Fibroblast of lung (primary cell): Measurements from ENCODE around the gene GRAP. TPM values are rescaled to one million over a fixed set of nuclear protein-coding genes. Genes with fewer than 3 reads are reported as not detected.

Experiments
- DNase-seq, 2 donors: peaks; one replicate each; pipeline versions ENCODE4 v3.0.0 to v3.0.0-alpha.2; 2010; ENCODE audit warnings: low read depth in 2 of 2
- H2AFZ ChIP-seq: 2 replicates; pipeline ENCODE4 v1.5.1; 2012; ENCODE audit warnings: low read length, control low read depth, inconsistent platforms
- H3K27ac ChIP-seq: 2 replicates; pipeline ENCODE4 v1.5.1; 2011; ENCODE audit warnings: low read length, control low read depth; ENCODE audit not compliant: insufficient read depth
- H3K27me3 ChIP-seq: 2 replicates; pipeline ENCODE4 v1.5.1; 2011; ENCODE audit warnings: mild to moderate bottlenecking, low read length; ENCODE audit not compliant: control insufficient read depth, insufficient read depth
- H3K36me3 ChIP-seq: 2 replicates; pipeline ENCODE4 v1.5.1; 2011; ENCODE audit warnings: low read length; ENCODE audit not compliant: control insufficient read depth, insufficient read depth
- H3K4me1 ChIP-seq: 2 replicates; pipeline ENCODE4 v1.5.1; 2011; ENCODE audit warnings: low read length; ENCODE audit not compliant: control insufficient read depth, insufficient read depth; ENCODE audit errors: extremely low read depth
- H3K4me2 ChIP-seq: 2 replicates; pipeline ENCODE4 v1.5.1; 2011; ENCODE audit warnings: low read length, control low read depth; ENCODE audit not compliant: insufficient read depth; ENCODE audit errors: extremely low read depth
- H3K4me3 ChIP-seq, 4 experiments: fragments of 200-600 bp in 1 of 4; sonication (generic) in 1 of 4; replicated peaks in 1 of 4; 2 replicates each; pipeline ENCODE4 v1.5.1; 2011 to 2016; ENCODE audit warnings: low read length in 4 of 4, low read depth in 3 of 4, mild to moderate bottlenecking in 3 of 4, control low read depth in 2 of 4, inconsistent platforms in 1 of 4, mixed read lengths in 1 of 4; ENCODE audit not compliant: insufficient read depth in 1 of 4; ENCODE audit errors: control extremely low read depth in 1 of 4
- H3K79me2 ChIP-seq: 2 replicates; pipeline ENCODE4 v1.5.1; 2012; ENCODE audit warnings: mild to moderate bottlenecking, low read length, inconsistent platforms; ENCODE audit not compliant: control insufficient read depth, insufficient read depth
- H3K9ac ChIP-seq: 2 replicates; pipeline ENCODE4 v1.5.1; 2011; ENCODE audit warnings: mild to moderate bottlenecking, low read length, control low read depth; ENCODE audit not compliant: insufficient read depth
- H3K9me3 ChIP-seq: 2 replicates; pipeline ENCODE4 v1.5.1; 2012; ENCODE audit warnings: low read depth, low read length; ENCODE audit not compliant: control insufficient read depth, insufficient read depth
- H4K20me1 ChIP-seq: 2 replicates; pipeline ENCODE4 v1.5.1; 2011; ENCODE audit warnings: low read length; ENCODE audit not compliant: control insufficient read depth, insufficient read depth; ENCODE audit errors: extremely low read depth
- CTCF ChIP-seq, 2 donors: IDR thresholded peaks in 1 of 2; conservative IDR thresholded peaks in 1 of 2; 1 replicate in 1 of 2; 2 replicates in 1 of 2; pipeline ENCODE4 v1.5.1; 2011 to 2012; ENCODE audit warnings: low read length in 2 of 2, control low read depth in 1 of 2, inconsistent platforms in 1 of 2, low read depth in 1 of 2, mild to moderate bottlenecking in 1 of 2
- EZH2 ChIP-seq: IDR thresholded peaks from 2 replicates; pipeline ENCODE4 v1.5.1; 2012; ENCODE audit warnings: low read length, control low read depth, mild to moderate bottlenecking; ENCODE audit errors: missing control alignments
- polyA plus RNA-seq, 2 donors: library from polyadenylated mRNA; depleted of rRNA in 1 of 2; stranded (reverse) in 1 of 2; unstranded in 1 of 2; fragments of >200 nt; gene quantifications; 2 replicates each; pipeline ENCODE4 v1.2.1, GENCODE V29; 2011 to 2012; ENCODE audit warnings: missing spikeins in 1 of 2
- total RNA-seq: library from RNA; depleted of rRNA; stranded (reverse); fragments of >200 nt; gene quantifications from 2 replicates; pipeline ENCODE4 v1.2.1, GENCODE V29; 2014

GRAP gene
- total and polyA plus RNA-seq, 2 donors (not counting 1 experiment from before 2014, with no cell fraction given), result 0.10 TPM; not detected in 1

- Histone ChIP-seq H3K4me2 (no peak overlapping the region), H3K4me1 (no peaks in the 10 kb centered on the region), H4K20me1 (no peaks in the 10 kb centered on the region), H3K79me2 (no peaks in the 10 kb centered on the region), H3K9me3 (no peaks in the 10 kb centered on the region), H3K36me3 (no peaks in the 10 kb centered on the region), H3K27ac (no peak overlapping the region), H3K27me3 (no peaks in the 10 kb centered on the region), H3K9ac (no peak overlapping the region), H3K4me3 (no peak overlapping the region), H2AFZ (no peak overlapping the region)
- TF ChIP-seq EZH2, result no peak
- no peak for TF ChIP-seq CTCF (conservative IDR thresholded peaks at IDR 0.05 in 1 of 2, IDR thresholded peaks at IDR 0.05 in 1 of 2; ENCODE audit: low read depth in 1 of 2, low read length in 2 of 2)
- no peak for DNase-seq
Observed at GRCh38 chr17:19020016-19020415, 26.7 kb downstream of the GRAP start.

- Histone ChIP-seq H3K79me2 (no peaks in the 10 kb centered on the region), H4K20me1 (no peaks in the 10 kb centered on the region), H3K4me1 (no peaks in the 10 kb centered on the region), H3K27me3 (no peaks in the 10 kb centered on the region), H3K4me2 (no peak overlapping the region), H3K27ac (no peak overlapping the region), H3K9me3 (no peaks in the 10 kb centered on the region), H3K4me3 (no peak overlapping the region), H3K36me3 (no peaks in the 10 kb centered on the region), H2AFZ (no peak overlapping the region), H3K9ac (no peak overlapping the region)
- TF ChIP-seq EZH2, result no peak
- no peak for DNase-seq
Observed at GRCh38 chr17:19019041-19019941, 27.5 kb downstream of the GRAP start.

DNA sequence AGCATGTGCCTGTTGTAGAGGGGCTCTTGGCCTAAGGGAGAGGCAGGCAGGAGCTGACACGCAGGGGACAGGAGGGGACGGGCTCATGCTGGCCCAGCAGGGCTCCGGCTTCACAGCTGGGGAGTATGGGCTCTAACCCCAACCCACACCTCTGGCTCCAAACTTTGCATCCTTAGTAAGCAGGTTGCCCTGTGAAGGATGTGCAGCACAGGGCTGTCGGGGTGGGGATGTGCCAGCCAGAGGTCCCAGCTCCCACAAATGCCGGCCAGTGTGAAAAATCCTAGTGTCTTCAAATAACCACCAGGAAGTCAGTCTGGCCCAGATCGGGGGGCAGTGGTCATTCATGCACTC is 28.2 kb downstream of the GRAP start:
- Histone ChIP-seq H3K9ac (no peak overlapping the region), H4K20me1 (no peaks in the 10 kb centered on the region), H3K9me3 (no peaks in the 10 kb centered on the region), H3K36me3 (no peaks in the 10 kb centered on the region), H2AFZ (no peak overlapping the region), H3K4me3 (no peak overlapping the region), H3K4me1 (no peaks in the 10 kb centered on the region), H3K4me2 (no peak overlapping the region), H3K27ac (no peak overlapping the region), H3K27me3 (no peaks in the 10 kb centered on the region), H3K79me2 (no peaks in the 10 kb centered on the region)
- no peak for TF ChIP-seq CTCF (conservative IDR thresholded peaks at IDR 0.05 in 1 of 2, IDR thresholded peaks at IDR 0.05 in 1 of 2; ENCODE audit: low read depth in 1 of 2, low read length in 2 of 2)
- TF ChIP-seq EZH2, result no peak
- no peak for DNase-seq
